GM12801 (cell line): ENCODE results near the gene PGAP1.

ENCODE experiments used
- CTCF ChIP-seq: IDR thresholded peaks from one replicate; pipeline ENCODE4 v1.5.1; 2011; ENCODE audit warnings: control low read depth; ENCODE audit not compliant: insufficient read length; ENCODE audit errors: extremely low read depth

PGAP1 gene

GRCh38 chr2:196927376-196928225, 1.1 kb upstream of the PGAP1 start:
- TF ChIP-seq CTCF: no peak

- TF ChIP-seq CTCF: no peak
Measured at GRCh38 chr2:196925768-196926561, 542 bp downstream of the PGAP1 start.

GRCh38 chr2:196925051-196925767, 1.3 kb downstream of the PGAP1 start:
- TF ChIP-seq CTCF: no peak

GRCh38 chr2:196924051-196924450, 2.5 kb downstream of the PGAP1 start:
- no peak for TF ChIP-seq CTCF

- TF ChIP-seq CTCF: no peak
Measured at GRCh38 chr2:196918927-196919326, 7.6 kb downstream of the PGAP1 start.

GRCh38 chr2:196917802-196918201, 8.7 kb downstream of the PGAP1 start:
- no peak for TF ChIP-seq CTCF

- TF ChIP-seq CTCF: no peak
Measured at GRCh38 chr2:196915507-196916189, 10.9 kb downstream of the PGAP1 start.
